GM12878 (cell line): Measurements from ENCODE around the gene SCRG1. TPM values are rescaled to one million over a fixed set of nuclear protein-coding genes. Genes with fewer than 3 reads are reported as not detected.
A peak's percentile ranks its signal among the peaks of the same experiment; 100 is the strongest.

Experiments used
- ATAC-seq: fragments of 200-7000 bp; cut with Tn5 transposase; 3 replicates; pipeline ENCODE4 v1.9.1; 2020; ENCODE audit warnings: mild to moderate bottlenecking, moderate library complexity
- BruUV-seq: library from RNA; stranded (reverse); fragments of 400-500 nt; replicated peaks from 2 replicates; lab custom pipeline; 2021; lab: Mats Ljungman, UMichigan
- CTCF ChIA-PET: fragments of 300-600 bp; sonication (Branson Sonifier 250); formaldehyde crosslinking; extraction: SDS; loops from one replicate; lab custom pipeline; 2021; ENCODE audit warnings: inconsistent platforms; lab: Yijun Ruan, JAX
- POLR2A ChIA-PET: fragments of 350-600 bp; formaldehyde crosslinking; extraction: SDS; loops from one replicate; lab custom pipeline; 2021; ENCODE audit warnings: inconsistent platforms; lab: Charles Lee
- RAD21 ChIA-PET: fragments of 300-600 bp; sonication (Branson Sonifier 250); formaldehyde crosslinking; loops from one replicate; lab custom pipeline; 2023; ENCODE audit warnings: antibody characterized with exemption; ENCODE audit not compliant: unreplicated experiment; lab: Charles Lee
- SMC1A ChIA-PET: fragments of 300-600 bp; sonication (Branson Sonifier 250); formaldehyde crosslinking; loops from one replicate; lab custom pipeline; 2023; ENCODE audit not compliant: unreplicated experiment, uncharacterized antibody; lab: Charles Lee
- DNase-seq: peaks from one replicate; pipeline ENCODE4 v3.0.0-alpha.2; 2011; ENCODE audit warnings: low read depth, low spot score
- FAIRE-seq: peaks from 3 replicates; lab custom pipeline; 2011; peaks lifted over from hg19 to GRCh38; lab: Jason Lieb, UNC
- H2AFZ ChIP-seq: 2 replicates; pipeline ENCODE4 v1.6.0; 2011; ENCODE audit warnings: low read depth, low read length, control low read depth; ENCODE audit not compliant: control insufficient read depth
- H3K27ac ChIP-seq: 2 replicates; pipeline ENCODE4 v1.5.1; 2011; ENCODE audit warnings: control low read depth; ENCODE audit not compliant: control insufficient read depth, insufficient read depth
- H3K27me3 ChIP-seq, 2 experiments: replicated peaks in 1 of 2; 2 replicates each; pipeline versions ENCODE4 v1.6.0 to v1.6.1; 2011; ENCODE audit warnings: low read length in 1 of 2; ENCODE audit not compliant: control insufficient read depth in 2 of 2, insufficient read depth in 2 of 2
- H3K36me3 ChIP-seq, 2 experiments: 2 replicates each; pipeline ENCODE4 v1.5.1; 2011; ENCODE audit warnings: low read length in 1 of 2; ENCODE audit not compliant: control insufficient read depth in 2 of 2, insufficient read depth in 2 of 2
- H3K4me1 ChIP-seq: 2 replicates; pipeline ENCODE4 v1.6.1; 2011; ENCODE audit warnings: mild to moderate bottlenecking, low read length, moderate library complexity, mixed read lengths; ENCODE audit not compliant: control insufficient read depth, insufficient read depth
- H3K4me2 ChIP-seq: 2 replicates; pipeline ENCODE4 v1.6.0; 2011; ENCODE audit warnings: control low read depth; ENCODE audit not compliant: control insufficient read depth, insufficient read depth
- H3K4me3 ChIP-seq: fragments of 200-600 bp; sonication (generic); 2 replicates; pipeline ENCODE4 v1.5.1; 2016
- H3K79me2 ChIP-seq: 2 replicates; pipeline ENCODE4 v1.6.0; 2011; ENCODE audit warnings: low read length; ENCODE audit not compliant: control insufficient read depth, insufficient read depth
- H3K9ac ChIP-seq: 2 replicates; pipeline ENCODE4 v1.8.0; 2011; ENCODE audit warnings: low read length, control low read depth, mixed read lengths; ENCODE audit not compliant: control insufficient read depth, insufficient read depth
- H3K9me3 ChIP-seq: replicated peaks from 3 replicates; pipeline ENCODE4 v1.5.1; 2011; ENCODE audit warnings: mild to moderate bottlenecking, low read length; ENCODE audit not compliant: control insufficient read depth, insufficient read depth
- H4K20me1 ChIP-seq: 2 replicates; pipeline ENCODE4 v1.6.0; 2011; ENCODE audit not compliant: control insufficient read depth, insufficient read depth
- CHD4 ChIP-seq: fragments of 200-600 bp; sonication (generic); IDR thresholded peaks from 2 replicates; pipeline ENCODE4 v1.6.1; 2016; ENCODE audit warnings: mild to moderate bottlenecking
- ZNF24 ChIP-seq: fragments of 450-650 bp; IDR thresholded peaks from 2 replicates; pipeline ENCODE4 v1.6.1; 2017; ENCODE audit warnings: antibody characterized with exemption, mild to moderate bottlenecking
- ZNF592 ChIP-seq: fragments of 450-650 bp; IDR thresholded peaks from 2 replicates; pipeline ENCODE4 v1.6.1; 2017; ENCODE audit warnings: mild to moderate bottlenecking, moderate library complexity
- WGBS: methylation state at CpG from one replicate; pipeline ENCODE4 v1.1.6; 2016; ENCODE audit warnings: low lambda C conversion rate; ENCODE audit not compliant: insufficient replicate concordance, insufficient coverage; ENCODE audit errors: missing lambda C conversion rate; 5-methylcytosine and 5-hydroxymethylcytosine counted together
- in situ Hi-C: fragments of 300-500 bp; cut with MboI; formaldehyde crosslinking; loops from 9 replicates; pipeline ENCODE4 v1.14.3; 2018; ENCODE audit warnings: mixed read lengths
- intact Hi-C: fragments of 100-400 bp; cut with micrococcal nuclease; formaldehyde crosslinking; loops from one replicate; pipeline ENCODE4 v1.14.2; 2022; ENCODE audit not compliant: unreplicated experiment
- polyA plus RNA-seq, 11 experiments: library from polyadenylated mRNA; depleted of rRNA in 4 of 11; unstranded in 6 of 11; stranded (reverse) in 5 of 11; fragments of >200 nt; fragmentation: Nextera tagmentation in 4 of 11; fragmentation: Illumina TruSeq in 1 of 11; extraction: Ambion mirVana in 4 of 11; extraction: Trizol in 1 of 11; gene quantifications; 1 replicate in 1 of 11; 2 replicates in 10 of 11; pipeline versions ENCODE4 v1.2.1 to v1.2.3, GENCODE V29; 2011 to 2016; ENCODE audit warnings: inconsistent platforms in 2 of 11, missing spikeins in 2 of 11, low read depth in 1 of 11
- total RNA-seq, 4 experiments: library from RNA; depleted of rRNA in 3 of 4; stranded (reverse); fragments of >200 nt in 3 of 4; fragmentation: Illumina TruSeq in 1 of 4; extraction: Trizol in 1 of 4; gene quantifications; 2 replicates each; pipeline versions ENCODE4 v1.2.1 to v1.2.3, GENCODE V29; 2013 to 2021

SCRG1 gene
- total and polyA plus RNA-seq, 10 of the 15 experiments (the other 5 are each of a cell fraction or from before 2014, with no cell fraction given): 0.02 to 0.58 (median 0.54) TPM; not detected in 7

- TF ChIP-seq ZNF592: no peak
Measured at GRCh38 chr4:173380987-173381386, 17.9 kb downstream of the SCRG1 start (continued).

- no peak for TF ChIP-seq CHD4
- TF ChIP-seq ZNF24: peak; percentile 76
- TF ChIP-seq, all 136 proteins: peak for 1
- ChIA-PET POLR2A (no interaction called here), CTCF (no interaction called here), SMC1A (interaction anchor here (1.0 to 13.8 kb wide), 2 partner anchors 10 to 45 kb away, joined by 3 to 232 read pairs; partner anchors contain the start of gene HMGB2), RAD21 (interaction anchor here (1.0 to 1.3 kb wide), 2 partner anchors 10 to 41 kb away, joined by 3 to 7 read pairs; no protein-coding TSS in a partner anchor)
- FAIRE-seq (no peak), DNase-seq (no peak), ATAC-seq (no peak)
- no TSS peak for BruUV-seq
- peaks cover 11% of the 10 kb centered on the region for H3K79me2 ChIP-seq
- H3K9me3 ChIP-seq: no peaks in the 10 kb centered on the region
- WGBS: 94% methylated on average over 3 of the region's 3 CpGs
- no peaks in the 10 kb centered on the region for H3K4me1 ChIP-seq
- in situ Hi-C loops: no loop called here
- no peak overlapping the region for H3K27ac ChIP-seq
- H3K27me3 ChIP-seq: no peaks in the 10 kb centered on the region
- H3K4me2 ChIP-seq: no peak overlapping the region
- no peak overlapping the region for H3K9ac ChIP-seq
- no peaks in the 10 kb centered on the region for H4K20me1 ChIP-seq
- H3K36me3 ChIP-seq: 0 out of 4 replicates have a peak, but pooled peaks cover 0 to 4% of the 10 kb centered on the region in 2 experiments
- H3K4me3 ChIP-seq: no peak overlapping the region
- intact Hi-C loops: no loop called here
- no peak overlapping the region for H2AFZ ChIP-seq
Measured at GRCh38 chr4:173379929-173380328, 19.0 kb downstream of the SCRG1 start.
